Measurements from ENCODE around the gene TBCD. TPM values are rescaled to one million over a fixed set of nuclear protein-coding genes. Genes with fewer than 3 reads are reported as not detected.

TBCD gene
- total and polyA plus RNA-seq, 12 donors, result 25.6 to 240 (median 66.2) TPM

GRCh38 chr17:82789806-82790205 is 37.9 kb downstream of the TBCD start:
- Histone ChIP-seq H3K27ac (no peak overlapping the region), H3K36me3 (replicated peaks in 1 of 2) (no peaks in the 10 kb centered on the region), H3K27me3 (no peaks in the 10 kb centered on the region), H3K4me3 (no peak overlapping the region), H3K4me1 (replicated peaks in 1 of 2) (no peaks in the 10 kb centered on the region), H3K9me3 (replicated peaks in 1 of 3) (no peaks in the 10 kb centered on the region)
- WGBS, 4 donors, result 94 to 96% (median 95%) methylated on average over 15 to 18 of the region's 18 CpGs
- TF ChIP-seq CTCF (IDR thresholded peaks at IDR 0.05) (no peak), POLR2A (IDR thresholded peaks at IDR 0.05) (no peak)
- intact Hi-C loops (cut with DNase I), result no loop called here
- no peak for DNase-seq

DNA sequence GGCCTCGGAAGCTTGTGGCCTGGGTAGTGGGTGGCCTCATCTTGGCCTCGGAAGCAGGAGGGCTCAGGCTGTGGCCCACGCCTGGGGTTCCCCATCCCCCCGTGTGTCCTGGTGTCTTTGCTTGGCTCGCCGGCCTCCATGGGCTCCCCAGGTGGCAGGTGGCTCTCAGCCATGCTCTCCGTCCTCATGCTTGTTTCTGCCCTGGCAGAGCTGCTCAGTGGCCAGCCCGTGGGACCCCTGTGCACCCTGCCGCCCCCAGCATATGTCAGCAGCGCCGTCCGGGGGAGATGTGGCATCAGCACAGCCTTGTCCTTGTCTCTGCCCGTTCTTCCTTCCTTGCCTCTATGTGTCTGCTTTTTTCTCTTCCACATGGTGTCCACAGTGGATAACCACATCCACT is 38.5 kb downstream of the TBCD start:
- Histone ChIP-seq H3K4me3 (no peak overlapping the region), H3K27ac (no peak overlapping the region), H3K4me1 (replicated peaks in 1 of 2) (no peaks in the 10 kb centered on the region), H3K9me3 (replicated peaks in 1 of 3) (no peaks in the 10 kb centered on the region), H3K36me3 (replicated peaks in 1 of 2) (no peaks in the 10 kb centered on the region), H3K27me3 (no peaks in the 10 kb centered on the region)
- no peak for DNase-seq
- TF ChIP-seq POLR2A (IDR thresholded peaks at IDR 0.05), result no peak
- WGBS, 4 donors, result 94 to 100% (median 95%) methylated on average over 12 to 13 of the region's 13 CpGs
- intact Hi-C loops (cut with DNase I), result no loop called here

- H3K4me3 ChIP-seq, result no peak overlapping the region
- H3K9me3 ChIP-seq (replicated peaks in 1 of 3), result no peaks in the 10 kb centered on the region
- no peaks in the 10 kb centered on the region for H3K36me3 ChIP-seq (replicated peaks in 1 of 2)
- intact Hi-C loops (cut with DNase I), result no loop called here
- no peak for TF ChIP-seq CTCF (IDR thresholded peaks at IDR 0.05)
- no peak for TF ChIP-seq POLR2A (IDR thresholded peaks at IDR 0.05)
- DNase-seq, result no peak
- no peaks in the 10 kb centered on the region for H3K27me3 ChIP-seq
- WGBS, 4 donors, result 83 to 92% (median 89%) methylated on average over 5 to 12 of the region's 12 CpGs
- H3K4me1 ChIP-seq (replicated peaks in 1 of 2), result no peaks in the 10 kb centered on the region
- no peak overlapping the region for H3K27ac ChIP-seq
These were observed 39.7 kb downstream of the TBCD start for GRCh38 chr17:82791532-82791931.

DNA sequence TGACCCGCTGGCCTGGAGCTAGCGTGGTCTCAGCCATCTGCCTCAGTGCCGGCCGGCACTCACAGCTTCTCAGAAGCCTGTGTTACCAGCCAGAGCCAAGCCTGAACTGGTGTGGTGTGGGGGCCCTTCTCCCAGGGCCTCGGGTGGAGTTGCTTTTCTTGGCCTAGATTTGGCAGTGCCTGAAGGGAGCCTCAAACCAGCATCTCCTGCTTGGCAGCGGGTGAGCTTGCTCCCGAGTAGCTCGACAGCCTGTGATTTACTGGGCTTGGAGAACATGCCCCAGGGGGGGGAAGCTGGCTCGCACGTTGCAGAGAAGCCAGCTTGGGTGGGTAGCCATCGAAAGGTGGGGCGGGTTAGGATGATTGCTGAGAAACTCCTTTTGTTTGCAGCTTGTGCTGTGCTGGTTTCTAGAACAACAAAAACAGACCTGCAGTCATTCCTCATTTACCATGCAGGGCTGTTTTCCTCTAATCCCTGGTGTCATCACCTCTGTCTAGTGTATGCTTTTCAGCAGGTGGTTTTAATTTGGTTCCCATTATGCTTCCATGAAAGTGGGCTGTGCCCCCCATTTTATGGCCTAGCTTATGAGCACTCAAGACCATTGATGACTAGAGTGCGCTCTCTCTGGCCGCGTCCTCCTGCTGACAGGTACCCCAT is 42.2 kb downstream of the TBCD start:
- H3K36me3 ChIP-seq (replicated peaks in 1 of 2), result no peaks in the 10 kb centered on the region
- H3K4me3 ChIP-seq, result no peak overlapping the region
- no peak for TF ChIP-seq CTCF (IDR thresholded peaks at IDR 0.05)
- no peaks in the 10 kb centered on the region for H3K9me3 ChIP-seq (replicated peaks in 1 of 3)
- intact Hi-C loops (cut with DNase I), result no loop called here
- 74 to 85% (median 77%) methylated on average over 9 to 15 of the region's 15 CpGs for WGBS, 4 donors
- DNase-seq, result no peak
- H3K4me1 ChIP-seq (replicated peaks in 1 of 2), result no peaks in the 10 kb centered on the region
- H3K27ac ChIP-seq, result no peak overlapping the region
- H3K27me3 ChIP-seq, result no peaks in the 10 kb centered on the region

DNA sequence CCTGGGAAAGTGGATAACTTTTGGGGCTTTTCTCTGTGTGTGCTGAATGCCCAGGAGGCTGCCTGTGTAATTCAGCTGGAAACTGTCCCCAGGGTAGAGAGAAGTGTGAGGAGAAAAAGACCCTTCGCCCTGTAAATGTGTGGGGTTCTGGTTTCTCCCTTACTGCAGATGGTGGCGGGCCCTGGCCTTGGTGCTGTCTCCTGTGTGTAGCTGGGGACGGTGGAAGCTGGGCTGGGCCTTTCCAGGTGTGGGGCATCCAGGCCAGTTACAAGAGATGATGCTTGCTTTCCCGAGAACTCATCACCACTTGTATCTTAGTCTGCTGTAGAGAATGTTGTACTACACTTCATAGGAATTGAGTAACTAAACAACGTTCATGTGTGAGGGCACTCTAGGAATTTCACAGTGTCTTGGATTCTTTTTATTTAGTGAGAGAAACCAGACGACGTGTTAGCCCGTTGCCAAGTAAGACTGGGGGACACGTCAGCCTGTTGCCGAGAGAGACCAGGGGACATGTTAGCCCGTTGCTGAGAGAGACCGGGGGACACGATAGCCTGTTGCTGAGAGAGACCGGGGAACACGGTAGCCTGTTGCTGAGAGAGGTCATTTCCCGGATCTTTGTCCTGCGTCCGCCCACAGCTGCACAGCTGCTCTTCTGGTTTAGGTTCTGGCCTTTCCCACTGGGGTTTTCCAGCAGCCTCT is 43.1 kb downstream of the TBCD start:
- DNase-seq, result no peak
- H3K4me1 ChIP-seq (replicated peaks in 1 of 2), result no peaks in the 10 kb centered on the region
- 77 to 94% (median 87%) methylated on average over 18 of the region's 18 CpGs for WGBS, 4 donors
- H3K27ac ChIP-seq, result no peak overlapping the region
- H3K36me3 ChIP-seq (replicated peaks in 1 of 2), result no peaks in the 10 kb centered on the region
- H3K4me3 ChIP-seq, result no peak overlapping the region
- no peaks in the 10 kb centered on the region for H3K27me3 ChIP-seq
- intact Hi-C loops (cut with DNase I), result no loop called here
- TF ChIP-seq POLR2A (IDR thresholded peaks at IDR 0.05) (no peak), CTCF (IDR thresholded peaks at IDR 0.05) (no peak)
- H3K9me3 ChIP-seq (replicated peaks in 1 of 3), result no peaks in the 10 kb centered on the region
